A549 (cell line): Measurements from ENCODE around the gene ABI3BP. TPM values are rescaled to one million over a fixed set of nuclear protein-coding genes. Genes with fewer than 3 reads are reported as not detected.

ENCODE experiments used
- ATAC-seq, 2 experiments: fragments of 200-7000 bp in 1 of 2; fragments of >200 bp in 1 of 2; cut with Nextera tagmentation in 1 of 2; cut with Tn5 transposase in 1 of 2; 3 replicates each; pipeline versions ENCODE4 v1.8.0 to v1.9.1; 2018 to 2020; ENCODE audit warnings: mild to moderate bottlenecking in 1 of 2, moderate library complexity in 1 of 2
- CTCF ChIA-PET: fragments of 300-600 bp; sonication (Branson Sonifier 250); formaldehyde crosslinking; extraction: SDS; loops from one replicate; lab custom pipeline; 2021; ENCODE audit warnings: antibody characterized with exemption, inconsistent platforms; lab: Yijun Ruan, JAX
- POLR2A ChIA-PET: fragments of 350-600 bp; formaldehyde crosslinking; extraction: SDS; loops from one replicate; lab custom pipeline; 2021; ENCODE audit warnings: antibody characterized with exemption, inconsistent platforms; lab: Yijun Ruan, JAX
- DNase-seq, 2 experiments: peaks; one replicate each; pipeline versions ENCODE4 v3.0.0 to v3.0.0-alpha.2; 2011 to 2016; ENCODE audit warnings: low read depth in 1 of 2, low spot score in 1 of 2
- FAIRE-seq: peaks from 2 replicates; lab custom pipeline; 2011; peaks lifted over from hg19 to GRCh38; lab: Jason Lieb, UNC
- H3K27ac ChIP-seq, 2 experiments: fragments of >200 bp; sonication (Bioruptor Twin); formaldehyde crosslinking; 3 replicates each; pipeline ENCODE4 v1.5.1; 2016 to 2017
- H3K4me1 ChIP-seq: fragments of >200 bp; sonication (Bioruptor Twin); formaldehyde crosslinking; 3 replicates; pipeline ENCODE4 v1.6.1; 2016
- H3K4me2 ChIP-seq: fragments of >200 bp; sonication (Bioruptor Twin); formaldehyde crosslinking; 3 replicates; pipeline ENCODE4 v1.6.1; 2016
- H3K4me3 ChIP-seq: fragments of >200 bp; sonication (Bioruptor Twin); formaldehyde crosslinking; 3 replicates; pipeline ENCODE4 v1.5.1; 2016
- H3K9me3 ChIP-seq: fragments of >200 bp; sonication (Bioruptor Twin); formaldehyde crosslinking; 3 replicates; pipeline ENCODE4 v1.6.1; 2016
- CBX8 ChIP-seq: fragments of 200-600 bp; sonication (generic); IDR thresholded peaks from 2 replicates; pipeline ENCODE4 v1.6.1; 2016
- CTCF ChIP-seq: fragments of >200 bp; sonication (Bioruptor Twin); formaldehyde crosslinking; IDR thresholded peaks from 3 replicates; pipeline ENCODE4 v1.5.1; 2016
- FOSB ChIP-seq: fragments of 250-450 bp; sonication (Bioruptor Pico); IDR thresholded peaks from 2 replicates; pipeline ENCODE4 v1.5.0; 2020; ENCODE audit warnings: mild to moderate bottlenecking, moderate library complexity
- FOSL2 ChIP-seq, 2 experiments: fragments of 450-650 bp in 1 of 2; fragments of >200 bp in 1 of 2; sonication (Bioruptor Twin) in 1 of 2; formaldehyde crosslinking; IDR thresholded peaks; 2 replicates each; pipeline versions ENCODE4 v1.5.0 to v1.6.1; 2016 to 2020; ENCODE audit warnings: mild to moderate bottlenecking in 1 of 2, moderate library complexity in 1 of 2
- FOXS1 ChIP-seq: fragments of 250-450 bp; sonication (Bioruptor Pico); IDR thresholded peaks from 2 replicates; pipeline ENCODE4 v1.5.0; 2020; ENCODE audit warnings: mild to moderate bottlenecking, moderate library complexity
- GATA3 ChIP-seq: IDR thresholded peaks from 2 replicates; pipeline ENCODE4 v1.6.1; 2012; ENCODE audit warnings: borderline replicate concordance
- HOXA7 ChIP-seq: fragments of 250-450 bp; sonication (Bioruptor Pico); IDR thresholded peaks from 2 replicates; pipeline ENCODE4 v1.5.0; 2020; ENCODE audit warnings: mild to moderate bottlenecking, moderate library complexity
- JUNB ChIP-seq: fragments of >200 bp; sonication (Bioruptor Twin); formaldehyde crosslinking; IDR thresholded peaks from 2 replicates; pipeline ENCODE4 v1.6.1; 2016
- MAFK ChIP-seq: fragments of 450-650 bp; IDR thresholded peaks from 2 replicates; pipeline ENCODE4 v1.6.1; 2014; ENCODE audit not compliant: partially characterized antibody
- MAZ ChIP-seq: fragments of 150-350 bp; IDR thresholded peaks from 2 replicates; pipeline ENCODE4 v1.6.1; 2014; ENCODE audit warnings: antibody characterized with exemption, low read depth, low read length, borderline replicate concordance
- NR3C1 ChIP-seq: fragments of >200 bp; sonication (Bioruptor Twin); formaldehyde crosslinking; IDR thresholded peaks from 3 replicates; pipeline ENCODE4 v1.6.1; 2017
- PHF8 ChIP-seq: fragments of 200-600 bp; sonication (generic); IDR thresholded peaks from 2 replicates; pipeline ENCODE4 v1.6.1; 2016; ENCODE audit warnings: low read depth, mild to moderate bottlenecking, antibody characterized with exemption, moderate library complexity, borderline replicate concordance
- POLR2A ChIP-seq: IDR thresholded peaks from 2 replicates; pipeline ENCODE4 v1.6.1; 2012; ENCODE audit warnings: mild to moderate bottlenecking, low read length
- RAD21 ChIP-seq, 2 experiments: fragments of >200 bp in 1 of 2; sonication (Bioruptor Twin) in 1 of 2; formaldehyde crosslinking in 1 of 2; IDR thresholded peaks in 1 of 2; conservative IDR thresholded peaks in 1 of 2; 2 replicates in 1 of 2; 3 replicates in 1 of 2; pipeline ENCODE4 v1.6.1; 2012 to 2018; ENCODE audit warnings: inconsistent platforms in 1 of 2
- RFX5 ChIP-seq: fragments of 450-650 bp; IDR thresholded peaks from 2 replicates; pipeline ENCODE4 v1.7.1; 2014; ENCODE audit warnings: antibody characterized with exemption, mild to moderate bottlenecking, moderate library complexity
- RNF2 ChIP-seq: fragments of 200-600 bp; sonication (generic); IDR thresholded peaks from 2 replicates; pipeline ENCODE4 v1.6.1; 2016; ENCODE audit warnings: low read depth, mild to moderate bottlenecking, antibody characterized with exemption, moderate library complexity, borderline replicate concordance
- SMC3 ChIP-seq: fragments of >200 bp; sonication (Bioruptor Twin); formaldehyde crosslinking; IDR thresholded peaks from 3 replicates; pipeline ENCODE4 v1.6.1; 2018; ENCODE audit warnings: inconsistent platforms
- USF2 ChIP-seq: fragments of 450-650 bp; IDR thresholded peaks from 2 replicates; pipeline ENCODE4 v1.6.1; 2014; ENCODE audit warnings: antibody characterized with exemption
- WGBS: methylation state at CpG from one replicate; pipeline ENCODE4 v1.1.6; 2017; ENCODE audit errors: missing lambda C conversion rate; 5-methylcytosine and 5-hydroxymethylcytosine counted together
- polyA plus RNA-seq, 4 experiments: library from polyadenylated mRNA; depleted of rRNA in 3 of 4; stranded (reverse); fragments of >200 nt; fragmentation: RNase III in 1 of 4; extraction: RNeasy Plus Mini Kit Qiagen cat#74134 plus additional on column Dnase treatment in 1 of 4; gene quantifications; 2 replicates in 3 of 4; 3 replicates in 1 of 4; pipeline ENCODE4 v1.2.3, GENCODE V29; 2011 to 2017
- TF ChIP-seq, protein P1 (sequence below): IDR thresholded peaks from 2 replicates; pipeline ENCODE4 v1.6.1; 2012; ENCODE audit warnings: low read depth, borderline replicate concordance

ABI3BP gene
- polyA plus RNA-seq, 2 of the 4 experiments (the other 2 are of a cell fraction) = 1.3 to 1.8 TPM

DNA sequence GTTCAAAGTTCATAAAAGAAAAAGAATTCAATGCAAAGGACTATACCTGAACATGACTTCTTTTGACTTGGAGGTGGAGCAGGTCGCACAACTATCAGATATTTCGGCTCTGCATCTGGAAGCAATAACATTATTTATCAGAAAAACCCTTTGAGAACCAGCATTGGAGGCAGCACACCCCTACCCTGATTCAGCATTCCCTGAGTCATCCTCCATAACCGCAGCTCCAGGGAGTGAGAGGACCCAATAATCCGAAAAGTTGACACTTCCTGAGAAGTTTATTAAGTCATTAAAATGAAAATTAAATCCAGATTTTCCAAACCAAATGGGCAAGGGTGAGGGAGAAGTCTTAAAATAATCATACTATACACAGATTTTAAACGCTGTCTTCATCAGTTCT lies 90.6 kb downstream of the ABI3BP start:
- POLR2A ChIA-PET = no interaction called here
- CTCF ChIA-PET = interaction anchor here (1.7 kb wide), 1 partner anchor 8 kb away, joined by 6 read pairs; no protein-coding TSS in a partner anchor
- H3K4me3 ChIP-seq = no peak overlapping the region
- H3K4me2 ChIP-seq = no peak overlapping the region
- DNase-seq = no peak
- H3K4me1 ChIP-seq = no peaks in the 10 kb centered on the region
- no peak overlapping the region for H3K27ac ChIP-seq
- H3K9me3 ChIP-seq = no peaks in the 10 kb centered on the region
- TF ChIP-seq MAZ = no peak
- no peak for TF ChIP-seq POLR2A
- TF ChIP-seq FOSL2 (IDR thresholded peaks at IDR 0.05) = no peak
- TF ChIP-seq FOSL2 (CRISPR knock-in tag; IDR thresholded peaks at IDR 0.05) = no peak
- no peak for TF ChIP-seq HOXA7 (CRISPR knock-in tag)
- no peak for TF ChIP-seq FOSB
- TF ChIP-seq FOXS1 (CRISPR knock-in tag) = no peak
- no peak for TF ChIP-seq MAFK
- TF ChIP-seq GATA3 = no peak
- no peak for TF ChIP-seq CBX8
- WGBS = 83% methylated on average over 5 of the region's 5 CpGs
- no peak for ATAC-seq
- no peak for FAIRE-seq

GRCh38 chr3:100900671-100901335 lies 92.4 kb downstream of the ABI3BP start:
- Histone ChIP-seq H3K4me1 (no peaks in the 10 kb centered on the region), H3K9me3 (no peaks in the 10 kb centered on the region), H3K4me2 (no peak overlapping the region), H3K27ac (no peak overlapping the region), H3K4me3 (no peak overlapping the region)
- no peak for ATAC-seq
- FAIRE-seq = no peak
- TF ChIP-seq CTCF (no peak), NR3C1 (no peak), JUNB (no peak), RAD21 (conservative IDR thresholded peaks at IDR 0.05 in 1 of 2, IDR thresholded peaks at IDR 0.05 in 1 of 2) (no peak), SMC3 (no peak), GATA3 (no peak), PHF8 (no peak), RFX5 (no peak), CBX8 (no peak), FOSB (no peak)
- TF ChIP-seq, protein P1, sequence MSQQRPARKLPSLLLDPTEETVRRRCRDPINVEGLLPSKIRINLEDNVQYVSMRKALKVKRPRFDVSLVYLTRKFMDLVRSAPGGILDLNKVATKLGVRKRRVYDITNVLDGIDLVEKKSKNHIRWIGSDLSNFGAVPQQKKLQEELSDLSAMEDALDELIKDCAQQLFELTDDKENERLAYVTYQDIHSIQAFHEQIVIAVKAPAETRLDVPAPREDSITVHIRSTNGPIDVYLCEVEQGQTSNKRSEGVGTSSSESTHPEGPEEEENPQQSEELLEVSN = no peak
- CTCF ChIA-PET = interaction anchor here (1.1 kb wide), 1 partner anchor 295 kb away, joined by 4 read pairs; no protein-coding TSS in a partner anchor
- WGBS = 81% methylated on average over 2 of the region's 2 CpGs
- no peak for DNase-seq
- POLR2A ChIA-PET = no interaction called here

DNA sequence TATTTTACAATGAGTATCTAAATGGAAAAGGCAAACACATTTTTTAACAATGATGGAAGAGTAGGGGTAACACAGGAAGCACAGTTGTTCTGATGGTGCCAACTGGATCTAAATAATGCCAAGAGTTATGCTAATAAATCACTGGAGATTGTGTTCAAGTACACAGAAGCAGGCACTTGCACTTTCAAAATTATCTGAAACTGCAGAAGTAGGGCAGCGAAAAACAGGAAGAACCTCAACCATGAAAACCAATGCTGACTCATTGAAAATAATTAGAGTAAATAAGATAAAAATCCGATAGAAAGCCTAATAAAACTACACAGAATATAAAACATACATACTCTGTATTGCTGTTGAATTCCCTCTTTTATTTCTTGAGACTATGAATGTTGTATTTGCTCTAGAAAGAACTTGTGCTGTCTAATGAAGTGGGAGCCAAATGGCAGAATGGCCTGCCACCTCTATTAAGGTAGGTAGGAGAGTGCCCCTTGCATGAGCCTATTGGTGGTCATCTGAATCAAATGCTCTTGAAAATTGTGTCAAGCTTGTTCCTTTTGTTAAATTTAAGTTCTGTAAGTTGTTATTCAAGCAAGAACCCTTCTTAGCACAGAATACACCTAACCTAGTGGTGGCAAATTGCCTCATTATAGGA lies 93.7 kb downstream of the ABI3BP start:
- ATAC-seq (no peak), FAIRE-seq (no peak)
- H3K4me3 ChIP-seq = no peak overlapping the region
- CTCF ChIA-PET = no interaction called here
- WGBS = 55% methylated on average over 2 of the region's 2 CpGs
- H3K4me2 ChIP-seq = no peak overlapping the region
- no peak overlapping the region for H3K27ac ChIP-seq
- no peaks in the 10 kb centered on the region for H3K4me1 ChIP-seq
- H3K9me3 ChIP-seq = no peaks in the 10 kb centered on the region
- TF ChIP-seq RNF2 (no peak), USF2 (no peak)
- TF ChIP-seq, all 56 proteins: peak for 0
- POLR2A ChIA-PET = no interaction called here
- DNase-seq = no peak
